Mesenteric fat pad (tissue), 1 donor: ENCODE measurements around the gene LLGL2. TPM values are rescaled to one million over a fixed set of nuclear protein-coding genes. Genes with fewer than 3 reads are reported as not detected.
"Not testable (repeated sequence)": the region's sequence is repeated elsewhere in the genome, so short reads cannot be mapped to it uniquely, and the experiment has no call there.

Experiments used
- DNase-seq: peaks from one replicate; pipeline ENCODE4 v3.0.0-alpha.2; 2020; ENCODE audit warnings: low spot score
- total RNA-seq: library from RNA; stranded (reverse); fragmentation: NEBNext Ultra II Directional; extraction: Animal tissue kit (Norgen Biotek cat#: 25700); gene quantifications from one replicate; pipeline ENCODE4 v1.2.1, GENCODE V29; 2021
- donor health status: DM: yes; HTN: yes; CAD: no.

Gene LLGL2
- total RNA-seq, 1 donor from 2014 or later: 8.2 TPM

- DNase-seq: no peak
These were observed 64.4 kb downstream of the LLGL2 start for GRCh38 chr17:75589919-75590303.

GRCh38 chr17:75590314-75590761 lies 64.8 kb downstream of the LLGL2 start:
- DNase-seq: no peak

GRCh38 chr17:75590849-75591721 lies 65.6 kb downstream of the LLGL2 start:
- DNase-seq: no peak

GRCh38 chr17:75591722-75592302 lies 66.3 kb downstream of the LLGL2 start:
- no peak for DNase-seq

GRCh38 chr17:75592348-75593020 lies 67.0 kb downstream of the LLGL2 start:
- DNase-seq: no peak

- not testable (repeated sequence) for DNase-seq
These were observed 67.9 kb downstream of the LLGL2 start for GRCh38 chr17:75593430-75593829.

- DNase-seq: no peak
These were observed 69.2 kb downstream of the LLGL2 start for GRCh38 chr17:75594499-75595283.

GRCh38 chr17:75595284-75595919 lies 69.9 kb downstream of the LLGL2 start:
- DNase-seq: no peak

GRCh38 chr17:75595920-75596313 lies 70.4 kb downstream of the LLGL2 start:
- DNase-seq: no peak

- no peak for DNase-seq
These were observed 71.0 kb downstream of the LLGL2 start for GRCh38 chr17:75596320-75597087.

GRCh38 chr17:75601057-75601987 lies 75.8 kb downstream of the LLGL2 start:
- DNase-seq: no peak

GRCh38 chr17:75602644-75603043 lies 77.1 kb downstream of the LLGL2 start:
- no peak for DNase-seq

- no peak for DNase-seq
These were observed 77.6 kb downstream of the LLGL2 start for GRCh38 chr17:75603123-75603522.

- DNase-seq: no peak
These were observed 78.7 kb downstream of the LLGL2 start for GRCh38 chr17:75604034-75604695.

- no peak for DNase-seq
These were observed 80.3 kb downstream of the LLGL2 start for GRCh38 chr17:75605790-75606189.

- no peak for DNase-seq
These were observed 81.6 kb downstream of the LLGL2 start for GRCh38 chr17:75607086-75607485.

GRCh38 chr17:75610103-75610984 lies 84.8 kb downstream of the LLGL2 start:
- no peak for DNase-seq
